Motor neuron (in vitro differentiated cells): ENCODE measurements around the gene PRSS37. TPM values are rescaled to one million over a fixed set of nuclear protein-coding genes. Genes with fewer than 3 reads are reported as not detected.

ENCODE experiments used
- ATAC-seq, 8 experiments: fragments of 200-7000 bp; cut with Tn5 transposase; replicated peaks in 6 of 8; 2 replicates each; pipeline ENCODE4 v1.8.0; 2021; ENCODE audit warnings: mild to moderate bottlenecking in 8 of 8, moderate library complexity in 8 of 8
- H3K27ac ChIP-seq, 2 donors: fragments of 250-450 bp; sonication (Bioruptor Pico); 2 replicates each; pipeline ENCODE4 v1.9.0; 2021; ENCODE audit warnings: antibody characterized with exemption in 2 of 2, mild to moderate bottlenecking in 2 of 2, moderate library complexity in 1 of 2
- H3K4me1 ChIP-seq, 2 donors: fragments of 250-450 bp; sonication (Bioruptor Pico); replicated peaks in 1 of 2; 2 replicates each; pipeline ENCODE4 v1.6.1; 2021; ENCODE audit warnings: antibody characterized with exemption in 2 of 2, mild to moderate bottlenecking in 2 of 2, moderate library complexity in 1 of 2
- H3K4me3 ChIP-seq, 5 donors: fragments of 250-450 bp; sonication (Bioruptor Pico); 2 replicates each; pipeline ENCODE4 v1.9.0; 2021; ENCODE audit warnings: antibody characterized with exemption in 5 of 5, mild to moderate bottlenecking in 5 of 5, moderate library complexity in 4 of 5
- WGBS, 10 experiments: fragments of 450-650 bp; shearing (Covaris generic); methylation state at CpG; one replicate each; pipeline ENCODE4 v1.0.0; 2022; 5-methylcytosine and 5-hydroxymethylcytosine counted together
- in situ Hi-C, 9 experiments: fragments of 400-800 bp; cut with MboI; loops; one replicate each; pipeline ENCODE4 v1.15.0; 2021; ENCODE audit warnings: low sequenced_read_pairs in 9 of 9, low pct_unique_long_range_greater_than_20kb in 2 of 9; ENCODE audit not compliant: unreplicated experiment in 9 of 9
- total RNA-seq, 8 experiments: library from RNA; unstranded; fragments of 300-600 nt; gene quantifications; 2 replicates each; pipeline versions ENCODE4 v1.2.3 to v1.2.4, GENCODE V29; 2022

Gene PRSS37, protein sequence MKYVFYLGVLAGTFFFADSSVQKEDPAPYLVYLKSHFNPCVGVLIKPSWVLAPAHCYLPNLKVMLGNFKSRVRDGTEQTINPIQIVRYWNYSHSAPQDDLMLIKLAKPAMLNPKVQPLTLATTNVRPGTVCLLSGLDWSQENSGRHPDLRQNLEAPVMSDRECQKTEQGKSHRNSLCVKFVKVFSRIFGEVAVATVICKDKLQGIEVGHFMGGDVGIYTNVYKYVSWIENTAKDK
- under 1 TPM; 0.15 to 0.73 (median 0.26) TPM for total RNA-seq

- no peak for ATAC-seq
- Histone ChIP-seq H3K4me1 (no peaks in the 10 kb centered on the region), H3K4me3 (no peak within 1 kb of the TSS), H3K27ac (no peak within 1 kb of the TSS)
- in situ Hi-C loops, result no loop called here
These were observed at the start of gene PRSS37 for GRCh38 chr7:141841385-141841784. PRSS37 (minus strand) TSS chr7:141841485; CDS start chr7:141841049, 436 bp downstream.

GRCh38 chr7:141889321-141889720 lies 48.0 kb upstream of the PRSS37 start:
- H3K27ac ChIP-seq, result no peak overlapping the region
- H3K4me1 ChIP-seq, result no peaks in the 10 kb centered on the region
- in situ Hi-C loops, result no loop called here
- WGBS, 10 experiments, result 50 to 100% (median 86%) methylated on average over 1 of the region's 1 CpG; no CpG with 5 or more reads in 5 of the 10 experiments
- peak in 1 of 8 experiments; percentile 31 for ATAC-seq
- H3K4me3 ChIP-seq, result no peak overlapping the region

DNA sequence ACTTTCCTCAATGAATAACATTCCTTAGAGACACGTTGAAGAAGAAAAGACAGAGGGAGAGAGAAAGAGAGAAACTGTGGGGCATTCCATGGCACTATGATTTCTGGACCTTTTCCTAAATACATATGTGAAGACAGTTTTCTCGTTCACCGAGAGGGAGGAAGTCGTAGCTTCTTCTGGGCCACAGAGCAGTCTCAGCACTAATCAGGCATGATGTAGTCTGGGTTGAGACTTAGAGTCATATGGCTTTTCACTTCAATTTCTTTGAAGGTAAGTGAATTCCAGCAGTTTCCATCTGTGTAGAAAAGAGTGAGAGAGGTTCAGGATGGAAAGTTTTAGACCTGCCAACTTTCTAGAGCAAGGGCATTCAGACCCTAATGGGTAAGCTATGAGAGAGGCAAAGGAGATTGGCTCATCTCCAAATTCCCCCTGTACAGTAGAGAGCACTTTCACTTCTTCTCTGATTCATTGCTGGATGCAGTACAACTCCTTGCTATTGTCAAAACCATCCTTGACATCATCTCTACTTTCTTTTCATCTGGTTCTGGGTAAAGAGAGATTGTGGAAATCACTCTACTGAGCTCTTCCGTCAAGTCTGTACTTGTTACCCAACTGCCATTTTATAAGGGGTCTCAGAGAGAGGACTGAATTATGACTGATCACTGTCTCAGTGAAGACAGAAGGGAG lies 43.4 kb upstream of the PRSS37 start:
- H3K4me1 ChIP-seq, result no peaks in the 10 kb centered on the region
- H3K4me3 ChIP-seq, result no peak overlapping the region
- no peak overlapping the region for H3K27ac ChIP-seq
- in situ Hi-C loops, result no loop called here
- ATAC-seq, result no peak
- WGBS, 10 experiments, result 17 to 87% (median 68%) methylated on average over 3 to 5 of the region's 5 CpGs; no CpG with 5 or more reads in 4 of the 10 experiments

- no peak overlapping the region for H3K4me3 ChIP-seq
- in situ Hi-C loops, result no loop called here
- no peak overlapping the region for H3K27ac ChIP-seq
- no peak for ATAC-seq
- H3K4me1 ChIP-seq, result no peaks in the 10 kb centered on the region
- WGBS, 10 experiments, result 0 to 100% (median 55%) methylated on average over 1 to 5 of the region's 5 CpGs; no CpG with 5 or more reads in 6 of the 10 experiments
These were observed 39.7 kb upstream of the PRSS37 start for GRCh38 chr7:141880960-141881359.

DNA sequence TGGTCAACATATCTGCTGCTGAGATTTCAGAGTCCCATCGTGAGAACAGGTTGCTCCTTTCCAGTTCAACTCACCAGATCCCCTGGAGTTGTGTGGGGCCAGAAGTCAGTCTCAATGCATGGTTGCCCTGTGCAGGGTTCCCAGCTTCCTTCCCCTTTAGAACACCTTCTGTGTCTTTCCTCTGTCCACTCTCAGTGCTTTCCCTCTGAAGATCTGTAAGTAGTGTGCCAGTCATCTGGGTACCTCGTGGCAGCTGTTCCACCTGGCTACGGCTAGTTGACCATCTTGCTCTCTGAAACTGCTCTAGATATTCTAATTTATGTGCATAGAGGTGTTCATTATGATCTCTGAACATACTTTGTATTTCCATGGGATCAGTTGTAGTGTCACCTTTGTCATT lies 36.1 kb upstream of the PRSS37 start:
- no peak overlapping the region for H3K4me3 ChIP-seq
- in situ Hi-C loops, result no loop called here
- H3K27ac ChIP-seq, result no peak overlapping the region
- WGBS, 10 experiments, result 0 to 100% (median 44%) methylated on average over 1 to 3 of the region's 3 CpGs; no CpG with 5 or more reads in 4 of the 10 experiments
- H3K4me1 ChIP-seq, result no peaks in the 10 kb centered on the region
- no peak for ATAC-seq

DNA sequence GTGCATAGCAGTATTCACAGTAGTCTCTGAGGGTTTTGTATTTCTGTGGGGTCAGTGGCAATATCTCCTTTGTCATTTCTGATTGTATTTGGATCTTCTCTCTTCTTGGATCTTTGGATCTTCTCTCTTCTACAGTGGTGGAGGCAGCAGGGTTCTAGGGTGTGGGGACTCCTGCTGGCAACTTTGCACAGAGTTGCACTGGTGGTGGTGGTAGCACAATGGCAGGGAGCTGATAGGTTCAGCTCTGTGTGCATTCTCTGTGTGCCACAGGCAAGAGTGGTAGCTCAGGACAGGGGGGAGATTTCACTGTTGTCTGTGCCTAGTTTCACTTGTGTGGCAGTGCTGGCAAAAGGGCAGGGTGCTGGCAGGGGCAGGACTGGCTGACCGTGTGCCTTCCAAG lies 35.1 kb upstream of the PRSS37 start:
- Histone ChIP-seq H3K4me1 (no peaks in the 10 kb centered on the region), H3K27ac (no peak overlapping the region), H3K4me3 (no peak overlapping the region)
- WGBS, 10 experiments, result 0% methylated on average over 1 of the region's 1 CpG; no CpG with 5 or more reads in 9 of the 10 experiments
- in situ Hi-C loops, result no loop called here
- no peak for ATAC-seq

DNA sequence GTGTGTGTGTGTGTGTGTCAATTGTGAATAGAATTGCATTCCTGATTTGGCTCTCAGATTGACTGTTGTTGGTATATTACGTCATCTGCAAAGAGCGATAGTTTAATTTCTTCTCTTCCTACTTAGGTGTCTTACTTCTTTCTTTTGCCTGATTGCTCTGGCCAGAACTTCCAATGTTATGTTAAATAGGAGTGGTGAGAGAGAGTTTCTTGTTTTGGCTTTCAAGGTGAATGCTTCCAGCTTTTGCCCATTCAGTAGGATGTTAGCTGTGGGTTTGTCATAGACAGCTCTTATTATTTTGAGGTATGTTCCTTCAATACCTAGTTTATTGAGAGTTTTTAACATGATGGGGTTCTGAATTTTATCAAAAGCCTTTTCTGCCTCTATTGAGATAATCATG lies 34.2 kb upstream of the PRSS37 start:
- H3K4me1 ChIP-seq, result no peaks in the 10 kb centered on the region
- in situ Hi-C loops, result no loop called here
- H3K4me3 ChIP-seq, result no peak overlapping the region
- no peak overlapping the region for H3K27ac ChIP-seq
- 0 to 100% (median 72%) methylated on average over 1 to 2 of the region's 2 CpGs; no CpG with 5 or more reads in 3 of the 10 experiments for WGBS, 10 experiments
- ATAC-seq, result no peak

DNA sequence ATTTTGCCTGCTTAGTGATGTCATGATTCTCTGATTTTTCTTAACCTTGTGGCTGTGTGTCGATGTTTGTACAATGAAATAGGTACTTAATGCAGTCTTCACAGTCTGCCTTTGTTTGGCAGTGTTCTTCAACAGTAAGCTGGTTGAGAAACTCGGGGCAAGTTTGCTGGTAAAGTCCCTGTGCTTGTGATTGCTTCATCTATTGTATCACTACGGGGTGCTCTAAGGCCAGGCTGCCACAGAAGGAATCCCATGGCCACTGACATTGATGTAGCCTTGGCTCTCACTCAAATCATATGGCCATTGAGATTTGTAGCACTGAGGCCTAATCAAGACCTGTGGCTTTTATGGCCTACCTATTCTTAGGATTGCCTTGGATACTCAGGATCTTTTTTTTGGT lies 33.5 kb upstream of the PRSS37 start:
- no peak for ATAC-seq
- no peak overlapping the region for H3K27ac ChIP-seq
- H3K4me1 ChIP-seq, result no peaks in the 10 kb centered on the region
- no peak overlapping the region for H3K4me3 ChIP-seq
- 0 to 100% (median 33%) methylated on average over 1 to 3 of the region's 3 CpGs; no CpG with 5 or more reads in 1 of the 10 experiments for WGBS, 10 experiments
- in situ Hi-C loops, result no loop called here

- 0 to 100% (median 76%) methylated on average over 1 to 3 of the region's 3 CpGs for WGBS, 10 experiments
These were observed 31.6 kb upstream of the PRSS37 start for GRCh38 chr7:141872931-141873330.

DNA sequence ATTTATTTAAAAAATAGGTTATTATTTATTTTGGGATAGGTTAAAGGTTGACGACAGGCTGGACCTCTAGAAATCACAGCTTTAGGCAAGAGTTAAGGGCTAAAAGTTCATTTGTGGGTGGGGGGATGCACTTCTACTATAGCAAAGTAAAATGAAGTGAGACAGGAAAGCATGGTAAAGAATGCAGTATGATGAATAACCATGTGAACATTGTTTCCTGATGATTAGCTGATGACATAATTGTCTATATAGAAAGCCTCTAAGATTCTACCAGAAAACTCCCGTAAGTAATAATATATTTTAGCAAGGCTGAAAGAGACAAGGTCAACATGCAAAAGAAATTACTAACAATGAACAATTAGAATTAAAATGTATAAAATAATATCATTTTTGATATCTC lies 25.7 kb upstream of the PRSS37 start:
- H3K4me1 ChIP-seq, result no peaks in the 10 kb centered on the region
- no peak overlapping the region for H3K27ac ChIP-seq
- ATAC-seq, result no peak
- 0 to 100% (median 70%) methylated on average over 2 of the region's 2 CpGs; no CpG with 5 or more reads in 1 of the 10 experiments for WGBS, 10 experiments
- in situ Hi-C loops, result no loop called here
- H3K4me3 ChIP-seq, result no peak overlapping the region

More at GRCh38 chr7:141872931-141873330, 31.6 kb upstream of the PRSS37 start:
- no peak overlapping the region for H3K27ac ChIP-seq
- in situ Hi-C loops, result no loop called here
- no peaks in the 10 kb centered on the region for H3K4me1 ChIP-seq
- no peak for ATAC-seq
- no peak overlapping the region for H3K4me3 ChIP-seq

DNA sequence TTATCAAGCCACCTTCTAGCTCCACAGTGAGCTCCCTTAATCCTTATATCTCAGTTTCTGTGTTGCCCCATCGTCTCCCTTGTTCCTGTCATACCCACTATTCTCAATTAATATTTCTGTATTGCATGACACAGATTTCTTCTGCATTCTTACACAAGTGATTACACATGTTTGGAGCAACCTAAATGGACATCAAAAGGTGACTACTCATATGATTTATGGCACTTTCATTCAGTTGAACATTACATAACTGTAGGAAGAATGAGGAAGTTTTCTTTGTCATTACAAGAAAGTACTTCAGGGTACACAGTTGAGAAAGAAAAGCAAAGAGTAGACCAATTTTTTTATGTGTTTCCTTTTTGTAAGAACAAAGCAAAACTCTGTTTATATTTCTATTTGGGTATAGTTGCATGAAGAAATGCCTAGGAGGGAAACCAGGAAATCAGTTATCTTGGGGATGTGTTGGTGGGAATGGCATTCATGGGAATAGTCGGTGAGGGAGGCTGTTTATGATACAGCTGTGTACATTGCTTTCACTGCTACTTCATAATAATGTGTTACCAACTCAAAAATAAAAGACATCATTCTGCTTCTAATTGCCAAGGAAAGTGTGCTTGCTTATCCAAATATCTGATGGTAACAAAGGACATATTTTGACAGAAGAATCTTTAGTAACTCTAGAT lies 23.6 kb upstream of the PRSS37 start:
- Histone ChIP-seq H3K27ac (no peak overlapping the region), H3K4me1 (no peaks in the 10 kb centered on the region), H3K4me3 (no peak overlapping the region)
- 0 to 100% (median 67%) methylated on average over 1 to 2 of the region's 2 CpGs; no CpG with 5 or more reads in 1 of the 10 experiments for WGBS, 10 experiments
- in situ Hi-C loops, result no loop called here
- ATAC-seq, result no peak

- in situ Hi-C loops, result no loop called here
- no peaks in the 10 kb centered on the region for H3K4me1 ChIP-seq
- ATAC-seq, result no peak
- H3K4me3 ChIP-seq, result no peak overlapping the region
- 0 to 86% (median 44%) methylated on average over 1 to 2 of the region's 2 CpGs; no CpG with 5 or more reads in 2 of the 10 experiments for WGBS, 10 experiments
- H3K27ac ChIP-seq, result no peak overlapping the region
These were observed 18.9 kb upstream of the PRSS37 start for GRCh38 chr7:141860207-141860606.

DNA sequence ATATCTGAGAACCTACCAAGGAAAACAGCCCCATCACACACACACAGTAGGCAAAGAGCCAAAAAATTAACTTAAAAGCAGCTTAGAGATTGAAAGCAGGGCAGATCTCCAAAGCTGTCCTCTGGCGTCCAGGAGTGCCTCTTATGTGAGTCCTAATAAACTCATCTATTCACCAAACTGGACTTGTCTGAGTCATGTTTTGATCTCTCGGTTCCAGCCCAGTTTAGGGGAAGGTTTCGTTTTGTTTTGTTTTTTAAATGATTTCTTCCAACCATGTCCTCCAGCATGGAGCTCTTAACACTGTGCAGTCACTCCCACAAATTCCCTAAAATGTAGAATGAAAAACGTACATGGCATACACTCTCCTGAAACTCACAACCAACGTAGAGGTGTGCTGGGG lies 6.7 kb upstream of the PRSS37 start:
- Histone ChIP-seq H3K27ac (no peak overlapping the region), H3K4me3 (no peak overlapping the region), H3K4me1 (no peaks in the 10 kb centered on the region)
- ATAC-seq, result peak in 2 of 8 experiments; percentile 69 to 82
- 0 to 100% (median 60%) methylated on average over 1 to 5 of the region's 5 CpGs; no CpG with 5 or more reads in 1 of the 10 experiments for WGBS, 10 experiments
- in situ Hi-C loops, result no loop called here
